HUES6 (cell line): Measurements from ENCODE around the gene PRXL2A.

Experiments used
- H3K27ac ChIP-seq: 2 replicates; pipeline ENCODE4 v1.7.0; 2013; ENCODE audit warnings: low read depth, mild to moderate bottlenecking, low read length, inconsistent platforms
- H3K27me3 ChIP-seq: 2 replicates; pipeline ENCODE4 v1.6.1; 2013; ENCODE audit warnings: low read length; ENCODE audit not compliant: control insufficient read depth, insufficient read depth
- H3K36me3 ChIP-seq: 2 replicates; pipeline ENCODE4 v1.6.1; 2013; ENCODE audit warnings: low read length; ENCODE audit not compliant: control insufficient read depth, insufficient read depth
- H3K4me1 ChIP-seq: 2 replicates; pipeline ENCODE4 v1.6.1; 2013; ENCODE audit warnings: low read length; ENCODE audit not compliant: control insufficient read depth, insufficient read depth
- H3K4me3 ChIP-seq: 2 replicates; pipeline ENCODE4 v1.5.1; 2013; ENCODE audit warnings: low read depth, low read length
- H3K9ac ChIP-seq: one replicate; pipeline ENCODE4 v1.6.1; 2013; ENCODE audit warnings: mild to moderate bottlenecking, low read length
- H3K9me3 ChIP-seq: 2 replicates; pipeline ENCODE4 v1.6.1; 2013; ENCODE audit warnings: low read depth, low read length; ENCODE audit not compliant: control insufficient read depth, insufficient read depth

Gene PRXL2A

DNA sequence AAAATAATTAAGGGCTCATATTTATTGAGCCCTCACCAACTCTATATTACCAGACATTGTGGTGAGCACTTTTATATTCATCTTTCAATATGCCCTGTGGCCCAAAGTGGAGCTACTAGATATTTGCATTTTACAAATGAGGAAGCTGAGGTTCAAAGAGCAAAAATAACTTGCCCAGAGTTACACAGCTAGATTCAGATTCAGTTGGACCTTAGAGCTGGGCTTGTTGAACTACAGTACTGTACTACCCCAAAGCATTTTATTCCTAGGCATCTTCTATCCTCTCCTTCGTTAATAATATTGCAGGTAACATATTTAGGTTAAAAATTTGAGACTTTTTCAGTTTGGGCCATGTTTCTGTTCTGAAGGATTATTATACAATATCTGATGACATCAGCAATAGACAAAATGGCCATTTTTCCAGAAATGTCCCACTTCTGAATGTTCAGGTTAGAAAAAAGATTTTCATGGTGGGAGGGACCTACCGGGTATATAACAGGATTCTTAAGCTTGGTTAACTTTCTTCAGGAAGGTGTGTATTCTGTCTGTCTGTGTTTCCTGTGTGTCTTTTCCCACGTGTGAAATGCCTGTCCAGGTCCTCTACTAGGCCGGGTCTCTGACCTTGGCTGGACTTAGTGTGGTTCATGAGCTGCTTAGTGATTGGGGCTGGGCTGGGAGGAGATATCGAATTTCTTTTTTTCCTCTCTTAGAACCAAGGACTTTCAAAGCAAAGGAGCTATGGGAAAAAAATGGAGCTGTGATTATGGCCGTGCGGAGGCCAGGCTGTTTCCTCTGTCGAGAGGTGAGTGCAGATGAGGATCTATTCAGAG, 13.6 kb downstream of the PRXL2A start:
- H3K9me3 ChIP-seq = no peaks in the 10 kb centered on the region
- H3K4me1 ChIP-seq = peaks cover 15% of the 10 kb centered on the region
- H3K27ac ChIP-seq = no peak overlapping the region
- H3K27me3 ChIP-seq = no peaks in the 10 kb centered on the region
- no peak overlapping the region for H3K4me3 ChIP-seq
- peaks cover 53% of the 10 kb centered on the region for H3K36me3 ChIP-seq
- no peak overlapping the region for H3K9ac ChIP-seq

- Histone ChIP-seq H3K9me3 (no peaks in the 10 kb centered on the region), H3K36me3 (peaks cover 75% of the 10 kb centered on the region), H3K27me3 (no peaks in the 10 kb centered on the region), H3K27ac (no peak overlapping the region), H3K4me1 (no peaks in the 10 kb centered on the region), H3K9ac (no peak overlapping the region), H3K4me3 (no peak overlapping the region)
Measured at GRCh38 chr10:80425901-80426300, 17.6 kb downstream of the PRXL2A start.

GRCh38 chr10:80427541-80427940, 19.2 kb downstream of the PRXL2A start:
- H3K36me3 ChIP-seq = peaks cover 76% of the 10 kb centered on the region
- no peak overlapping the region for H3K9ac ChIP-seq

DNA sequence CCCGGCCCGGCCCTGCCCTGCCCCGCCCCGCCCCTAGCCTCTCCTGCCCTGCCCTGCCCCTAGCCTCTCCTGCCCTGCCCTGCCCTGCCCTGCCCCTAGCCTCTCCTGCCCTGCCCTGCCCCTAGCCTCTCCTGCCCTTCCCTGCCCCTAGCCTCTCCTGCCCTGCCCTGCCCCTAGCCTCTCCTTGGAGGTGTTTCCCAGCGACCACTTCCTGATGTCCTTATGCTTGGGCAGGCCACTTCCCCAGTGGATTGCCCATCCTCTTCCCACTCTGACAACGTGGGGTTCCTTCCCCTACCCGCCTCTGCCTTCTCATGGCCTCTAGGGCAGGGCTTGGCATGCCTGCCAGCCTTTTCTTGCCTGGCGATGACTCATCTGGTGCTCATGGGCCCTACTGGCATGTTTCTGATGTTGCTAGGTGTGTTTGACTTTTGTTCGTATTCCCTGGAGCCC, 21.2 kb downstream of the PRXL2A start:
- no peak overlapping the region for H3K27ac ChIP-seq

More at GRCh38 chr10:80427541-80427940, 19.2 kb downstream of the PRXL2A start:
- no peak overlapping the region for H3K27ac ChIP-seq
- H3K9me3 ChIP-seq = no peaks in the 10 kb centered on the region
- H3K4me3 ChIP-seq = no peak overlapping the region
- H3K27me3 ChIP-seq = no peaks in the 10 kb centered on the region
- H3K4me1 ChIP-seq = no peaks in the 10 kb centered on the region

GRCh38 chr10:80433134-80433533, 24.8 kb downstream of the PRXL2A start:
- no peaks in the 10 kb centered on the region for H3K27me3 ChIP-seq
- peaks cover 9% of the 10 kb centered on the region; the same call in 1 of the 2 replicates for H3K4me1 ChIP-seq
- H3K36me3 ChIP-seq = peaks cover 33% of the 10 kb centered on the region
- no peaks in the 10 kb centered on the region for H3K9me3 ChIP-seq
- H3K9ac ChIP-seq = no peak overlapping the region
- no peak overlapping the region for H3K27ac ChIP-seq
- H3K4me3 ChIP-seq = no peak overlapping the region

More for the DNA sequence above, 21.2 kb downstream of the PRXL2A start:
- Histone ChIP-seq H3K36me3 (peaks cover 67% of the 10 kb centered on the region), H3K9ac (no peak overlapping the region), H3K27me3 (no peaks in the 10 kb centered on the region), H3K9me3 (no peaks in the 10 kb centered on the region), H3K4me1 (no peaks in the 10 kb centered on the region), H3K4me3 (no peak overlapping the region)

DNA sequence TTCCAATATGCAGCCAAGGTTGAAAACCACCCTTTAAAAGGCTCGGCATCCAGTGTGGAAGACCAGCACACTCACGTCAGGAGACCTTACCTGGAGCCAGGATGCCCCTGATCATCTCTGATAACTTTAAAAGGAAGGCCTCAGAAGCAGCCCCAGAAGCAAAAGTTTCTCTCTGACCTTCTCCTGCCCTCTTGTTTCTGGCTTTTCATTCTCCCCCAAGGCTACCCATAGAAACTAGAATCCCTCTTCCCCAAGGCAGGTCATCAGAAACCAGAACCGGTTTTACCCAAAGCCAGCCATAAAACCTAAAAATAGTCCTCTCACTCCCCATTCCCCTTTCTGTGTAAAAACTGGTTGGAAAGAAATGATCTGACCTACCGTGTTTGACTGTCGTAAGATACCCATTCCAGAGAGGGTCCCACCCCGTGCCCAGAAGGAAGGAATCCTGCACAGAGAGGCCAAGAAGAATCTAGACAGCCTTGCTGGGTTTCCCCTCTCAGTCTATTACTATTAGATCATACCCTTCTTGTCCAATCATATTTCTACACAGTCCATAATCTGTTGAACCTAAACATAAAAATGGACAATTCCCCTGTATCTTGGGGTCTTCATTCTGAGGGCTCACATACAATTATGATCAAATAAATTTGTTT, 28.2 kb downstream of the PRXL2A start:
- H3K27me3 ChIP-seq = no peaks in the 10 kb centered on the region
- no peaks in the 10 kb centered on the region for H3K9me3 ChIP-seq
- H3K4me1 ChIP-seq = peaks cover 9% of the 10 kb centered on the region; the same call in 1 of the 2 replicates
- no peak overlapping the region for H3K4me3 ChIP-seq
- H3K36me3 ChIP-seq = peaks cover 12% of the 10 kb centered on the region
- H3K9ac ChIP-seq = no peak overlapping the region
- no peak overlapping the region for H3K27ac ChIP-seq

DNA sequence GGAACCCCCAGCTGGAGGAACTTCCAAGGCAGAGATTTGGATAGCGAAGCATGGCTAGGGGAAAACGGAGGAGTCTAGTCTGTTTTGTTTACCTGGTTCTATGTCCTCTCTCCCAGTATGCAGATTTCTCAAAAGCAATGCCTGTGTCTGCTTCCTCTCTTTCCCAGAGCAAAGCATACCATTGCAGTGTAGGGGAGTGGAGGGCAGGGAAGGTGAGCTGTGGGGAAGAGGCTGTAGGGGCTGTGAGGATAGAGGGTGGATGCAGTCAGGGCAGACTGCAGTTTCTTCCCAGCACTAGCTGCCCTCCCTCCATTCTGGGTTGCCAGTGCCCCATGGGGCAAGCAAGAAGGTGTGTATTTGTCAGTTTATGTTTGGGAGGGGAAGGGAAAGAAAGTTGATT, 28.9 kb downstream of the PRXL2A start:
- H3K4me3 ChIP-seq = no peak overlapping the region
- H3K27me3 ChIP-seq = no peaks in the 10 kb centered on the region
- H3K4me1 ChIP-seq = peaks cover 9% of the 10 kb centered on the region; the same call in 1 of the 2 replicates
- H3K36me3 ChIP-seq = peaks cover 5% of the 10 kb centered on the region
- H3K9ac ChIP-seq = no peak overlapping the region
- H3K9me3 ChIP-seq = no peaks in the 10 kb centered on the region
- H3K27ac ChIP-seq = no peak overlapping the region

DNA sequence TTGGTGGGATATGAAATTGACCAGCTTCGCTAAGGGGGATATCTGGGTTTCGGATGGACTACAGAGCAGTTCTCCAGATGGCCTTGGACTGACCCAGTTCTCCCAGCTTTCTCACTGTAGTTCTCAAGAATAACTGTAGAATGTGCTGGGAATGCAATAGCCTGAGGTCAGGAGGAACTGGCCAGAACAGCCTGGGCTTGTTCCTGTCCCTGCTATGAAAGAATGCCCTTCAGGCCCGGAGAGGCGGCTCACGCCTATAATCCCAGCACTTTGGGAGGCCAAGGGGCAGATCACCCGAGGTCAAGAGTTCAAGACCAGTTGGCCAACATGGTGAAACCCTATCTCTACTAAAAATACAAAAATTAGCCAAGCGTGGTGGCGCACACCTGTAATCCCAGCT, 33.5 kb downstream of the PRXL2A start:
- no peaks in the 10 kb centered on the region for H3K9me3 ChIP-seq
- H3K36me3 ChIP-seq = no peaks in the 10 kb centered on the region
- no peak overlapping the region for H3K4me3 ChIP-seq
- no peaks in the 10 kb centered on the region for H3K27me3 ChIP-seq
- peaks cover 12% of the 10 kb centered on the region; the same call in 1 of the 2 replicates for H3K4me1 ChIP-seq
- H3K9ac ChIP-seq = no peak overlapping the region
- no peak overlapping the region for H3K27ac ChIP-seq

GRCh38 chr10:80442879-80443278, 34.5 kb downstream of the PRXL2A start:
- H3K27ac ChIP-seq = no peak overlapping the region

DNA sequence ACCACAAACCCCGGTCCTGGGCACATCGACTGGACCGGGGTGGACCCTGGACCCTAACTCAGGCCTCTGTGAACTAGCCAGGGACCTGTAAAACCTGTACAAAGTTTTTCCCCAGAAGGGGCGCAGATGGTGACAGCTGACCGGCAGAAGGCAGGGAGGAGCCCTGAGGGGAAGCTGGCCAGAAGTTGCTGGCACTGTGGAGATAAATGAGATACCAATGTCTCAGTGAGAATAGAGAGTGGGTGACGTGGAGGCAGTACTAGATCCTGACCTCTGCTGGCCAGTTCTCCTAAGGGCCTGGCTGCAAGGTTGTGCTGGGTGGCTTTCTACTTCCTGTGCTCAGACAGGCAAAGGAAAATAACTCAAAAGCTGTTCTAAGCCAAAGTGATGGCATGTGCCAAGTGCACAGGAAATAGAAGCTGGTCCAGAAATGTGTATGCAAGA, 35.2 kb downstream of the PRXL2A start:
- no peaks in the 10 kb centered on the region for H3K9me3 ChIP-seq
- H3K36me3 ChIP-seq = no peaks in the 10 kb centered on the region
- no peak overlapping the region for H3K4me3 ChIP-seq
- no peak overlapping the region for H3K27ac ChIP-seq
- H3K4me1 ChIP-seq = peaks cover 4% of the 10 kb centered on the region; the same call in 1 of the 2 replicates
- H3K9ac ChIP-seq = no peak overlapping the region
- no peaks in the 10 kb centered on the region for H3K27me3 ChIP-seq

More at GRCh38 chr10:80442879-80443278, 34.5 kb downstream of the PRXL2A start:
- no peak overlapping the region for H3K9ac ChIP-seq
- no peak overlapping the region for H3K4me3 ChIP-seq
- H3K36me3 ChIP-seq = no peaks in the 10 kb centered on the region
- no peaks in the 10 kb centered on the region for H3K27me3 ChIP-seq
- H3K9me3 ChIP-seq = no peaks in the 10 kb centered on the region
- peaks cover 4% of the 10 kb centered on the region; the same call in 1 of the 2 replicates for H3K4me1 ChIP-seq

GRCh38 chr10:80444124-80444523, 35.8 kb downstream of the PRXL2A start:
- no peaks in the 10 kb centered on the region for H3K36me3 ChIP-seq
- H3K27me3 ChIP-seq = no peaks in the 10 kb centered on the region
- no peak overlapping the region for H3K27ac ChIP-seq
- no peak overlapping the region for H3K9ac ChIP-seq
- H3K9me3 ChIP-seq = no peaks in the 10 kb centered on the region
- peaks cover 4% of the 10 kb centered on the region; the same call in 1 of the 2 replicates for H3K4me1 ChIP-seq
- no peak overlapping the region for H3K4me3 ChIP-seq
